DMS153 (cell line): ENCODE results near the gene RAB18.
"Not testable (repeated sequence)": the region's sequence is repeated elsewhere in the genome, so short reads cannot be mapped to it uniquely, and the experiment has no call there.

ENCODE experiments used
- DNase-seq: peaks from one replicate; lab custom pipeline; 2025; lab: John Stamatoyannopoulos, UW

RAB18 gene

GRCh38 chr10:27504808-27505460 lies 830 bp downstream of the RAB18 start:
- DNase-seq, result no peak

GRCh38 chr10:27505537-27505936 lies 1.4 kb downstream of the RAB18 start:
- DNase-seq, result not testable (repeated sequence)

GRCh38 chr10:27506280-27506679 lies 2.2 kb downstream of the RAB18 start:
- DNase-seq, result no peak

- DNase-seq, result no peak
Observed at GRCh38 chr10:27512548-27512947, 8.4 kb downstream of the RAB18 start.

DNA sequence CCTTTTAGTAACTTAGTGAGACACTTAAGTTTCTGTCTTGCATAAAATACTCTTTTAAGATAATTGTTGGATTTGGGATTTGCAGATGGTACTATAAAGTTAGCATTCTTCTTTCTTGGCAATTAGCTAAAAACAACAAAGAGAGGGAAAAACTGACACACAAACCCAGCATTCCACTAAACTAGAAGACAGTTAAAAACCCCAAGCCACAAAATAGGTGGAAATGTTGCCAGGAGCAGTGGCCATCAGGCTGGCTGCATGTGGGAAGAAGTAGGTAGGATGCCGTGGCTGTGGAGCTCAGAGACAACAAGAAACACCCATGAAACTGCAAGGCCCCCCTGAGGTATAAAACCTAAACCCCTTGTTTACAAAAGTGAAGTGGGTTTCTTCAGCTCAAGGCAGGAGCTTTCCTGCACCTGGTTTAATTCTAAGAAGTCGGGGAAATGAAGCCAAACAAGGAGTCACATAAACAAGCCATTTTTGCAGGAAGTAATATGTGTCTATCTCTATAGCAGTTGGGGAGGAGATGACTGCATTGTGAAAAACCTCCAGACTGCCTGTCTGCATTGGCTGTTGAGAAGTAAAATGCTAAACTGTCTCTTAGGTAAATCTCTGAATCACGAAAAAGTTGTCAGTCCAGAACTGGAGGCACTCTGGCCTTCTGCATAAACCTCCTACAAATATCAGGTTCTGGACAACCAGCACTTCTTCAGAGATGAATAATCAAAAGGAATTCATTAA lies 9.5 kb downstream of the RAB18 start:
- DNase-seq, result no peak

- DNase-seq, result no peak
Observed at GRCh38 chr10:27514243-27514642, 10.1 kb downstream of the RAB18 start.

DNA sequence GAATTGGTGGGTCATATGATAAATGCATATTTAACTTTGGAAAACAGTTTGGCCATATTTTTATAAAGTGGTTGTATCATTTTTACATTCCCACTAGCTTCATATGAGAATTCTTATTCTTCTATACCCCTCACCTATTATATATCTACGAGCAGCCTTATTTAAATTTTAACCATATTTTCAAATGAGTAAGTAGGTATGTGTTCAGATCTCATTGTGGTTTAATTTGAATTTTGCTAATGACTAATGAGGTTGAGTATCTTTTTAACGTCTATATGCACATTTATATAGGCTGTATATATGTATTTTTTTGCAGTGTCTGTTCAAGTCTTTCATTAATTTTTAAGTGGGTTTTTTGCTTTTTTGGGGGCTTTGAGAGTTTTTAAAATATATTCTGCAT lies 14.2 kb downstream of the RAB18 start:
- no peak for DNase-seq

DNA sequence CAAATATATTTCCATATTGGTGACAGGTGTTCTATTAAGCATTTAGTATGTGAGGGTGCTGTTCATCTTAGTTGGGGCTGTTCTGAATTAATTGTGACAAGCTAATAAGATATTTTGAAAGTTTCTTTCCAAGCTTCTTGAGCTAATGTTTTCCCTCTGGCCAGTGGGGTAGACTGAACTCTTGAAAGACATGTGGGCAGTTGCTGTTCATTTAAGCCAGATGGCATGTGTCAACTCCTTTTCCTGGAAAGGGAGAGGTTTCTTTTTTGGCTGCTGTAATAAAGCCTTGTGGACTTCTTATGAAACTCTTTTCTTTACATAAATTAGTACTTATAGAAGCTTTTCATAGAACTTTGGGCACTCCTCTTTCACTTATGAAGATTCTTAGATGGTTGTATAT lies 21.7 kb downstream of the RAB18 start:
- no peak for DNase-seq

DNA sequence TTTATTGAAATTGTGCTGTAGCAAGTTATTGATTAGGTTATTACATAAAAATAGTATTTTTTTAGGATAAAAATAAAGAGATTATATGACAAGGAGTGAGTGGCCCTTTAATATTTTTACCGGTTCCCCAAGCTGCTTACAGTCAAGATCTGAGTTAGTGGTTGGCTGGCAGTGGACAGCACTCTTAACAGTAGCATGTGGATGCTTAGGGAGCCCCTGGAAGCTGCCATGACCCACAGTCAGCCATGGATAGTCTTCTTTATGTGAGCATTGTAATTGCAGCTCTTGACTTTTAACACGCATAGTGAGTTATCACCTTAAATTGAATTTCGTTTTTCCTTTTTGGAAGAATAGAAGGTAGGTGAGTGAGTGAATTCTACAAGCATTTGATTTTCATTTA lies 22.1 kb downstream of the RAB18 start:
- no peak for DNase-seq

- no peak for DNase-seq
Observed at GRCh38 chr10:27527666-27528295, 23.7 kb downstream of the RAB18 start.

GRCh38 chr10:27529010-27529783 lies 25.1 kb downstream of the RAB18 start:
- no peak for DNase-seq

GRCh38 chr10:27530477-27530876 lies 26.4 kb downstream of the RAB18 start:
- DNase-seq, result no peak

- no peak for DNase-seq
Observed at GRCh38 chr10:27531336-27531847, 27.3 kb downstream of the RAB18 start.

DNA sequence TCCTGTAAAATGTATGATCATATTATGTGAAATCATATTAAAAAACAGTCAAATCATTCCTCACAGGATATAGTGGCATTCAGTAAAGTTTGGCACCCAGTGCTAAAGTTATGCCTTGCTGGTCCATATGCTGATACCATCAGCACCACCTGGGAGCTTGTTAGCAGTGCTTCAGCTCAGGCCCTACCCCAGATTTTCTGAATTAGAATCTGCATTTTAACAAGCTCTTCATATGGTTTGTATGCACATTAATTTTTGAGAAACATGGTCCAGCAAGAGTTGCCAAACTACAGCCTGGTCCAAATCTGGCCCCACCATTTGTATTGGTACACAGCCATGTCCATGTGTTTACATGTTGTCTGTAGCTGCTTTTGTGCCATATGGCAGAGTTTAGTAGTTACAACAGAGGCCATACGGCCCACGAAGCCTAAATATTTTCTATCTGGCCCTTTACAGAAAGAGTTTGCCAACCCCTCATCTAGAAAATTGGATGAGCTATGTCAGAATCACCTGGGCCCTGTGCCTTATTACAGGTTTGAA lies 30.1 kb downstream of the RAB18 start:
- no peak for DNase-seq

GRCh38 chr10:27535317-27535716 lies 31.2 kb downstream of the RAB18 start:
- no peak for DNase-seq

- no peak for DNase-seq
Observed at GRCh38 chr10:27536437-27536836, 32.3 kb downstream of the RAB18 start.

DNA sequence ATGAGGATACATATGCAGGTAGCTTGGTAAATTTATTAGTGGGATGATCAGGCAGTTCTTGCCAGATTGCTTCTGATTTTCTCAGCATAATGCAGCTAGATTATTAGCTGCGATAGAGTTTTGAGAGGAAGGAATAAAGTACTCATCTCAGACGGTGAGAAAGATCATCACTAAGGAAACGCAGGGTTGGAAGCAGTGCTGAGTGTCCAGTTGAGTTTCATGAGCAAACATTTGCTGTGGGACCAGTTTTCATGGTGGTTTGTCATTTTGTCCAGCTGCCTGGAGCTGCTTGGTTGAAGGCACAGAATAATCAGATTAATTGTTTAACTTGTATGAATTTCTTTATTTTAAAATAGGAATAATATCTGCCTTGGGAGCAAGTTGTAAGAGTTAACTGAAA lies 33.1 kb downstream of the RAB18 start:
- no peak for DNase-seq

DNA sequence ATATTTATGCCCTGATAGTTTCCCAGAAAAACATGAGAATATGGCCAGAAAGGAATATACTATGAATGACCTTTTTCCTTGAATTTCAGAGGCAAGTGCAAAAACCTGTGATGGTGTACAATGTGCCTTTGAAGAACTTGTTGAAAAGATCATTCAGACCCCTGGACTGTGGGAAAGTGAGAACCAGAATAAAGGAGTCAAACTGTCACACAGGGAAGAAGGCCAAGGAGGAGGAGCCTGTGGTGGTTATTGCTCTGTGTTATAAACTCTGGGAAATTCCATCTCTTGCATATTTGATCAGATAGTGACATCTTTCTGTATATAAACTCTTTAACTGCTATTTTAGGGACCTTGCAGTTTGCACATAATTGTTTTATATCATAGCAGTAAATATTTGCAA lies 33.7 kb downstream of the RAB18 start:
- no peak for DNase-seq

GRCh38 chr10:27540672-27541071 lies 36.6 kb downstream of the RAB18 start:
- no peak for DNase-seq

GRCh38 chr10:27541796-27542729 lies 38.0 kb downstream of the RAB18 start:
- no peak for DNase-seq

DNA sequence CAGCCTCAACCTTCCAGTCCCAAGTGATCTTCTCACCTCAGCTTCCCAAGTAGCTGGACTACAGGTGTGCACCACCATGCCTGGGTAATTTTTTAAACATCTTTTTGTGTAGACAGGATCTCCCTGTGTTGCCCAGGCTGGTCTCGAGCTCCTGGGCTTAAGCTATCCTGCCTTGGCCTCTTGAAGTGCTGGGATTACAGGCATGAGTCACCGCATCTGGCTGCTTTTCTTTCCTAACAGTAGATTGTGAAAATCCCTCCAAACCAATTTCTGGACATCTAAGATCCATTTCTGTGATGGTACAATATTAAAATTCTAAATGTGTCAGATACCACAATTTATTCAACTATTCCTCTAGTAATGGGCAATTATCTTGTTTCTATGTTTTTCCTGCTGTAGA lies 38.7 kb downstream of the RAB18 start:
- DNase-seq, result no peak
